Measurements from ENCODE around the gene CELF2.

GRCh38 chr10:11231285-11231684 is 213.6 kb downstream of the CELF2 start:
- TF ChIP-seq CTCF (IDR thresholded peaks at IDR 0.05; ENCODE audit: low read depth, low read length) (no peak), MAX (IDR thresholded peaks at IDR 0.05; ENCODE audit: low read depth, low read length) (no peak)

All from NB4 (cell line).